Tibial artery (tissue), 4 donors: Measurements from ENCODE around the gene SPRY1.

Source experiments
- DNase-seq, 2 donors: peaks; one replicate each; pipeline ENCODE4 v3.0.0-alpha.2; 2019
- H3K27ac ChIP-seq, 2 donors: fragments of 200-600 bp; sonication (generic) in 1 of 2; 1 replicate in 1 of 2; 2 replicates in 1 of 2; pipeline ENCODE4 v1.5.1; 2018 to 2019; ENCODE audit warnings: mild to moderate bottlenecking in 1 of 2
- H3K27me3 ChIP-seq, 2 donors: fragments of 200-600 bp; sonication (generic) in 1 of 2; one replicate each; pipeline versions ENCODE4 v1.5.1 to v1.6.0; 2016 to 2019
- H3K36me3 ChIP-seq, 3 donors: fragments of 200-600 bp; sonication (generic) in 2 of 3; one replicate each; pipeline ENCODE4 v1.5.1; 2016 to 2019; ENCODE audit warnings: mild to moderate bottlenecking in 2 of 3
- H3K4me1 ChIP-seq, 4 donors: fragments of 200-600 bp; sonication (generic) in 2 of 4; 1 replicate in 3 of 4; 2 replicates in 1 of 4; pipeline ENCODE4 v1.5.1; 2016 to 2019
- H3K4me3 ChIP-seq, 2 donors: fragments of 200-600 bp; sonication (generic) in 1 of 2; 1 replicate in 1 of 2; 2 replicates in 1 of 2; pipeline ENCODE4 v1.5.1; 2018 to 2019; ENCODE audit warnings: mild to moderate bottlenecking in 2 of 2
- H3K9me3 ChIP-seq, 3 donors: fragments of 200-600 bp; sonication (generic) in 1 of 3; one replicate each; pipeline ENCODE4 v1.5.1; 2016 to 2019
- CTCF ChIP-seq, 2 experiments: fragments of 200-600 bp in 1 of 2; fragments of 450-650 bp in 1 of 2; IDR thresholded peaks; one replicate each; pipeline ENCODE4 v1.5.1; 2017 to 2019; ENCODE audit warnings: antibody characterized with exemption in 2 of 2, mild to moderate bottlenecking in 1 of 2, moderate library complexity in 1 of 2
- intact Hi-C: fragments of 100-400 bp; cut with DNase I; formaldehyde crosslinking; loops from one replicate; pipeline ENCODE4 v1.15.0; 2023; ENCODE audit warnings: low total_unique reads

The SPRY1 gene

DNA sequence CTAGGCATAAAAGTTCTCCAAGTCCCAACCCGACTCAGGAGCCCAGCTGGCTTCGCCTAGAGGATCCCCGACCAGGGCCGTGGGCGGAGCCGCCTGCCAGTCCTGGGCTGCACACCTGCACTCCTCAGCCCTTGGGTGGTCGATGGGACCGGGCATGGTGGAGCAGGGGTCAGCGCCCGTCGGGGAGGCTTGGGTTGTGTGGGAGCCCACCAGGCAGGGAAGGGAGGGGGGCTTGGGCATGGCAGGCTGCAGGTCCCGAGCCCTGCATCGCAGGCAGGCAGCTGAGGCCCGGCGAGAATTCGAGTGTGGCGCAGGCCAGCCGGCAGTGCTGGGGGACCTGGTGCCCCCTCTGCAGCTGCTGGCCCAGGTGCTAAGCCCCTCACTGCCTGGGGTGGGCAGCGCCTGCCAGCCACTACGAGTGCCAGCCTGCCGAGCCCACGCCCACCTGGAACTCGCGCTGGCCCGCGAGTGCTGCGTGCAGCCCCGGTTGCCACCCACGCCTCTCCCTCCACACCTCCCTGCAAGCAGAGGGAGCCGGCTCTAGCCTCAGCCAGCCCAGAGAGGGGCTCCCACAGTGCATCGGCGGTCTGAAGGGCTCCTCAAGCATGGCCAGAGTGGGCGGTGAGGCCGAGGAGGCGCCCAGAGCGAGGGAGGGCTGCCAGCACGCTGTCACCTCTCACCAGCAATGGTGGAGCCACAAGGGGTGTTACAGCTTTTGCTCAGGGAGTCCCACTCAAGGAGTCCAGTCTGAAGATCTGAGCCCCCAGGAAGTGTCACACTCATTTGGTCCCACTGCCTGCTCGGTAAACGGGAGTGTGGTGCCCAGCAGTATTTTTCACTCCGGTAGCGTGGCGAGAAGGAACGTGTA, 38.9 kb downstream of the SPRY1 start:
- Histone ChIP-seq H3K36me3 (no peaks in the 10 kb centered on the region), H3K27ac (no peak overlapping the region), H3K27me3 (no peaks in the 10 kb centered on the region), H3K9me3 (no peaks in the 10 kb centered on the region), H3K4me3 (no peak overlapping the region), H3K4me1 (no peaks in the 10 kb centered on the region)
- no peak for DNase-seq
- intact Hi-C loops = no loop called here
- no peak for TF ChIP-seq CTCF (IDR thresholded peaks at IDR 0.05)

- H3K4me3 ChIP-seq = no peak overlapping the region
- TF ChIP-seq CTCF (IDR thresholded peaks at IDR 0.05) = no peak
- DNase-seq = no peak
- intact Hi-C loops = no loop called here
- no peaks in the 10 kb centered on the region for H3K9me3 ChIP-seq
- no peaks in the 10 kb centered on the region for H3K4me1 ChIP-seq
- H3K27me3 ChIP-seq = no peaks in the 10 kb centered on the region
- no peaks in the 10 kb centered on the region for H3K36me3 ChIP-seq
- no peak overlapping the region for H3K27ac ChIP-seq
Observed at GRCh38 chr4:123438031-123438430, 41.4 kb downstream of the SPRY1 start.

GRCh38 chr4:123443401-123444289, 47.0 kb downstream of the SPRY1 start:
- no peak for TF ChIP-seq CTCF (IDR thresholded peaks at IDR 0.05)
- Histone ChIP-seq H3K27me3 (no peaks in the 10 kb centered on the region), H3K27ac (no peak overlapping the region), H3K9me3 (no peaks in the 10 kb centered on the region), H3K4me1 (peaks cover 0 to 3% (median 0%) of the 10 kb centered on the region in 4 donors), H3K4me3 (no peak overlapping the region), H3K36me3 (no peaks in the 10 kb centered on the region)
- DNase-seq = no peak
- intact Hi-C loops = no loop called here

DNA sequence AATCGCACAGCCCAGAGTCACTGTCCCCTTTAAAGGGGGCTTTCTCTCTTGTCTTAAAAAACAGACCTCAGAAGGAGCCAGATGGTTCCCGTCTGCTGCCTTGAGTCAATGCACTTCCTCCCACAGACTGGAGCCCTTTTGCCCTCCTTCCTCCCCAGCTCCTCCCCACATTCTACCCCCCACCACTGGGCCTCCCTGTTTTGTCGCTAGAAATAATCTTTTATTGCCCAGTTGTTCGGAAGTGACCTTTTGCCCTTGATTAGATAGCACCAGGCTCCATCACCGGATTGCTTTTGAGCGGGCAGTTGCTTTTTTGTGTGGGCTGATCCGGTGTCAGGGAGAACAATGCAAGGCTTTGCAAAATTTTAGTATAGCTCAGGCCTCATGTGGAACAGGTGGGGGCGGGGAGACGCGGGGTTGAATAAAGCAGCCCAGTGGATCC, 47.7 kb downstream of the SPRY1 start:
- no peak for TF ChIP-seq CTCF (IDR thresholded peaks at IDR 0.05)
- intact Hi-C loops = no loop called here
- Histone ChIP-seq H3K27ac (no peak overlapping the region), H3K4me3 (no peak overlapping the region), H3K9me3 (no peaks in the 10 kb centered on the region), H3K4me1 (peaks cover 0 to 3% (median 0%) of the 10 kb centered on the region in 4 donors), H3K27me3 (no peaks in the 10 kb centered on the region), H3K36me3 (no peaks in the 10 kb centered on the region)
- DNase-seq = no peak

DNA sequence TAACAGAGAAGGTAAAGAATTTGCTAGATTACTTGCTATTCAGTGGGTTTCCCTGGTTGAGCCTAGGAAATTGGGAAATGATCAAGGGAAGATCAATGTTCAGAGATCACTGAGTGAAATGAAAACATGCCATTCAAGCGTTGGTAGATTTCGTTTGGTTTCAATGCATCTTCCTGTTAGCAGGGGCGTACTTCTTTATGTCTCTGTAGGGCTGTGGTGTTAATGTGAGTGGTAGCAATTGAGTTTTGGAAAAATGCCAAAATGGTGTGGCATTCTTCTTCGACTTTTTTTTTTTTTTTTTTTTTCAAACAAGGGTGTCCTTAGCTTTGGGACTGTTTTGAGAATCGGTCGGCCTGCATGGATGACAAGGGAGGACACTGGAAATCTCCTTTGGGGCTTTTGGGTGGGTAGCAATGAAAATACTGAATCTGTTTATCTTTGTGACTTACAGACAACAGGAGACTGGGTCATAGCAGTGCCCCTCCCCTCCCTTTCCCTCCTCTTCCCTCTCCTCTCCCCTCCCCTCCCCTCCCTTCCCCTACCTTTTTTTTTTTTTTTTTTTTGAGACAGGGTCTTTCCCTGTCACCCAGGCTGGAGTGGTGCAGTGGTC, 50.4 kb downstream of the SPRY1 start:
- Histone ChIP-seq H3K9me3 (no peaks in the 10 kb centered on the region), H3K27ac (no peak overlapping the region), H3K27me3 (no peaks in the 10 kb centered on the region), H3K4me3 (no peak overlapping the region), H3K36me3 (no peaks in the 10 kb centered on the region), H3K4me1 (peaks cover 0 to 3% (median 0%) of the 10 kb centered on the region in 4 donors)
- intact Hi-C loops = no loop called here
- TF ChIP-seq CTCF (IDR thresholded peaks at IDR 0.05) = no peak
- no peak for DNase-seq
